NCI-H1092 (cell line): ENCODE results near the gene TSPAN3.

ENCODE experiments used
- DNase-seq: peaks from one replicate; lab custom pipeline; 2025; lab: John Stamatoyannopoulos, UW

Gene TSPAN3

DNA sequence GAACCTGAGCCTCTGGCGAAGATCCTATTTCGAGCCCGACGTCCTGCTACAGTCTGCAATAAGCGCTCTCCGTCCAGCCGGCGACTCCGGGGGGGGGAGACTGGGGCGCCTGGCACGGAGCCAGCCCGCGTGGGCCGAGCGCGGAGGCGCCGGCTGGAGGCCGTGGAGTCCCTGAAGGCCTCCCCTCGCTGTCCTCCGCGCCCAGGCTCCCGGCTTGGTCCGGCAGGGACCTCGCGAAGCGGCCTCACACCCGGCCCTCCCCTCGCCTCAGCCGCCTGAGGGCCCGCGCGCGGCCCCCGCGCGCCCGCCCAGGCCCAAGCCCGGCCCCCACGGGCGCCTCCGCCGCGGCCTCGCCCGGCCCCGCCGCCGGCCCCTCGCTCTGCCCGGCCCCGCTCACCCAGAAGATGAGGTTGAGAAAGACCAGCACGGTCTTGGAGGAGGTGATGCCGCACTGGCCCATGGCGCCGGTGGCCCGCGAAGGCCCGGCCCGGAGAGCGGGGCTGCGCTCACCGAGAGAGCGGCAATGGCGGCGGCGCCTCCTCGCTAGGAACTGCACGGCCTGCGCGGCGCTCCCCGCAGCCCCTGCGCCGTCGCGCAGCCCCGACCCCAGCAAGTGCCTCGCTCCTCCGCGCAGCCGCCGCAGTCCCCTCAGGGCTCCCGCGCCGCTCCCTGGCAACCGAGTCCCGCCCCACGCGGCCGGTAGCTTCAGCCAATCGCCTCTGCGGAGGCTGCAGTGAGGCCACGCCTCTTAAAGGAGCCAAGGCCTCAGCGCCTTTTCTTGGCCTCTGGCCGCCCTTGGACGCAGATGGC is at the start of gene TSPAN3:
Gene TSPAN3 (minus strand): TSS at position 615 of the 810 bp plus-strand sequence. CDS start 155 bp downstream, at position 460.
- DNase-seq: peak; percentile 85

DNA sequence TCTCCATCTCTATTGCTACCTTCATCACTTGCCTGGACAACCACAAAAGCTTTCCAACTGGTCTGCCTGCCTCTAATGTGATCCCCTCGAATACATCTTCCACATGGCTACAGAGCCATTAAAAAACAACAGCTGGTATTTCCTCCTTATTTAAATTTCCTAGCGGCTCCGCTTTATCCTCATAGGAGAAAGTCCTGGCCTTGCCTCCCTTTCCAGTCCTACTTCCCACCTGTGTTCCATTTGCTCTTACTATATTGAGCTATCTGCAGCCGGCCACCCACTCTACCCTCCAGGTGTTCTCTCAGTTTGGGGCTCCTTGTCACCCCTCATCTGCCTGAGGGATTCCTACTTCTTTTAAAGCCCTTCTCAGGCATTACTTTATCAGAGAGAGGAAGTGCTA is 49.7 kb upstream of the TSPAN3 start:
- no peak for DNase-seq

DNA sequence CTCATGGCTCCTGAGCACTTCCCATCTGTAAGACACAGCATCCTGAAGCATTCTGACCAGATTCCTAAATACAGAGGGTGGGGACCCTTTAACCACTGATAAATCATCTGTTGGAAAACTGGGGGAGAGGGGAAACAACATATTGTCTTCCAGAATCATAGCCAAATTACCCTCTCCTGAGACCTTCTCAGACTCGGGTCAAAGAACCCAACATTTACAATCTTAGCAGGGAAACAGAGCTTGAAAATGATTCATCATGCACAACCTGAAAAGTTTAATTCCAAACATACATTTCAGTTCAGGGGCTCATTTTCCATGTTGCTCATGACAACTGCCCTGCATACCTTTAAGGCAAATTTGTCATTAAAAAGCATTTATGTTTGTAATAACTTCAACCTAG is 48.5 kb upstream of the TSPAN3 start:
- DNase-seq: no peak

DNA sequence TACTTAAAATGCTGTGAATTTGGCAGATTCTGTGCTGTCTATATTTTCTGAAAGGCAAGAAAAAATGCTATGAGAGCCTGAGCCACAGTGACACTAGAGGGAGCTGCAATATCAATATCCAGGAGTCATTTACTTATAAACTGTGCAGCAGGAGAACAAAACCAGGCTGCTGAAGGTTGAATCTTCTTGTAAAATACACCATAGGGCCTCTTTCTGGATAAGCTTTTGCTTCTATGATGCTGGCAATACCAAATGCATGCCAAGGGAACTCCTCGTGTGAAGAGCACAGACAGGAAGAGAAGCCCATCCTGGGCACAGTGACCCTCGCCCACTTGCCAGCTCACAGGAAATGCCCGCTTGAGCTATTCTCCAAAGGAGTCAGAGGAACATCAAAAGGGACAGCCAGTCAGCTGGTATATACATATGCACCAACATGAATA is 48.0 kb upstream of the TSPAN3 start:
- no peak for DNase-seq

DNA sequence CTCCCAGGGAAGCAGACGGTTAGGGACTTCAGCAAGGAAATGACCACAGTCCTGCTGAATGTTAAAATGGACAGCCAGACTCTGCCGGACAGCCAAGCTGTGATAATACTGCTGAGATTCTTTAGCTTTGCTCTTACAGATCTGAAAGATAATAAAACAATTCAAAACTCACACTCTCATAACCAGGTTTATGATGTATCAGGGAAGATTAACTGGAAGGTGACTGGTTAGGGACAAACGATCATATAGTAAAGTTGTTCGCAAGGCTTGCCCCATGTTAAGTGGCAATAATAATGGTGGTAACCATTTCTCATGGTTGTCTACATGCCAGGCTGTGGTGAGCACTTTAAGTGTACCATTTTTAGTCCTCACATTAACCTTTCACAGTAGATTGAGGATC is 44.3 kb upstream of the TSPAN3 start:
- no peak for DNase-seq

DNA sequence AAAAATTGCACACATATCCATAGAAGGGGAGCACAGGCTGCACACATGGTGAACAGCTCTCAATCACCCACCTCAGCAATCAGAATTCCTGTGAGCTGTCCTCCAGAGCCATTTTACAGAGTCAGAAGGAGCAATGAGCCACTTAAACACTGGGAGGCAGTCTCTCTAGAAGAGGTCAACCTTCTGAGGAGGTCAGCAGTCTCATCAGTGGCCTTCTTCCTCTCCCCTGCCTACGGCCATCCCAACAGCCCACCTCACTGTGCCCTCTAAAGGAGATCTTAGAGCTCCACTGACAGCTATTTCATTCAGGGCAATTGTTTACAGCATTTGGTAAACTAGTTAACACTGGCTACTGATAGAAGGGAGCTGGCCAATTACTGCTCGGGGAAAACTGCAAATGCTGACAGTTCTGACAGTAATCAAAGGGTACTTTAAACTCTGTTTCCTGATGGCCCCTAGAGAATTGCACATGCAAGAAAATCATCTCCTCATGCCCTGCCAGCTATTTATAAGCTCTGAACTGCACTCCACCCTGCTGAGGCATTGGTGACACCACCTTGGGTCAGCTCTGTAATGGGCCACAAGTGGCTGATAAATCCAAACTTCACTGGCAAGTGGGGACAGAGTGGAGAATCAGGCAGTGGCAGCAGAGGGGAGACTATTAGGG is 42.1 kb upstream of the TSPAN3 start:
- no peak for DNase-seq

DNA sequence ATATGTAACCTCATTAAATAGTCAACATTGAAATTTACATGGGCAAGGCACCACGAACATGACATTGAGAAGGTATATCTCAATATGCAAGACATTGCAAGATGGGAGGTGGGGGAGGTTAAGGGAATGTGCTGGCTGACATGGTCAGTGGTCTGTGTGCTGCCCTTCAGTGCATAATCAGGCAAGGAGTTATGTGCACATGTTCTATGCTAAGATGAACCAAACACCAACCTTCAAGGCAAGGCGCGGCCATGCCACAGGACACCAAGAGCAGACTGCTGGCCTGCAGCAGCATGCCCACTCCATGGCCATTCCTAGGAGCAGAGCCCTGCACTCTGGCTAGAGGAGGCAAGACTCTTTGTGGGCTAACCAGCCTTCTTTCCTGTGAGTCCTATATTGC is 40.9 kb upstream of the TSPAN3 start:
- no peak for DNase-seq

DNA sequence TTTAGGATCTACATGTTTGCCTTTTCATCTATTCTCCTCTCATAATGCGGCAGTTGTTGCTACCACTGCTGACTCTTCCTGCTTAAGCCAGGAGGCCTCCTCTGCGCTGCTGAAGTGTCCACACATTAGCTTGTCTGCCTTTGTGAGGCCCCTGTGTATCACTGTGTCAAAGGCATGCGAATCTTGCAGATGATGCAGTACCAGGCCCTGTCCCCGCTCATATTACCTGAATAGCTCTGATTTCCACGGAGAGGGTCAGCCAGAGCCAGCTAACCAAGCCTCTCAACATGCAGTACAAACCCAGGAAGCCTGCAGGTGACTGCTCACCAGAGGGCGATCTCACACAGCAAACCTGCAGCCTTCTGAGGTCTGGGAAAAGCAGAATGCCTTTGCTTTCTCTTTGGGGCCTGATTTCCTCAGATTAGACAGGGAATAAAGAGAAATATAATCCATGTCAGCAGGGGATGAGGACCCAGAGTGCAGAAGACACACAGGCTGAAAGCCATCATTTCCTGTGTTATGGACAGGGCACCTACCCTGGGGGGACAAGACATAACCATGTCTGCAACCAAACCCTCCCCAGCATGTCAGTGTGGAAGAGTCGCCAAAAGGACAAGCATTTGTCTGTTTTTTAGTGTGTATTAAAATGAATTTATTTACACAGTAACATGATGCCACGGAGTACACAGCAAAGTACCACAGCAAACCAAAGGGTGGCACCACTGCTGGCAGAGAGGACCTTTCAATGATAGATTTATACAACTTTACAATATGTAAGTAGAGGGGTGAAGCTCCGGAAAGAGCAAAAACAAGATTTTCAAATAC is 36.8 kb upstream of the TSPAN3 start:
- DNase-seq: peak; percentile 10

DNA sequence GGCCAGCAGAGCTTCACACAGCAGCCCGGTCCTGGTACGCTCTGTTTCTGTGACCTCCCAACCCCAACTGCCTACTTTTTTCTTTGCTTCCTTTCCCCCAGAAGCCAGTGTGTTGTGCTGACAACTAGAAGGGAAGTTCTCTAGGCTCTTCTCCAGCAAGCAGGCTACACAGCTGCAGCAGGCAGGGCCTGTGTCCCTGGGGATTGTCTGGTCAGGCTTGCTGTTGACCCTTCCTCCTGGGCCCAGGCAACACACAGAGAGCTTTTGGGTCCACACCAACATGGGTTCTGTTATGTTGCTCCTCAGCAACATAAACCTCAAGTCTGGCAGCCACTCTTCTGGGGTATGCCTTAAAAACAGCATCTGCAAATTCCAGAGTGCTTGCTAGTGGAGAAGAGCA is 36.2 kb upstream of the TSPAN3 start:
- no peak for DNase-seq

DNA sequence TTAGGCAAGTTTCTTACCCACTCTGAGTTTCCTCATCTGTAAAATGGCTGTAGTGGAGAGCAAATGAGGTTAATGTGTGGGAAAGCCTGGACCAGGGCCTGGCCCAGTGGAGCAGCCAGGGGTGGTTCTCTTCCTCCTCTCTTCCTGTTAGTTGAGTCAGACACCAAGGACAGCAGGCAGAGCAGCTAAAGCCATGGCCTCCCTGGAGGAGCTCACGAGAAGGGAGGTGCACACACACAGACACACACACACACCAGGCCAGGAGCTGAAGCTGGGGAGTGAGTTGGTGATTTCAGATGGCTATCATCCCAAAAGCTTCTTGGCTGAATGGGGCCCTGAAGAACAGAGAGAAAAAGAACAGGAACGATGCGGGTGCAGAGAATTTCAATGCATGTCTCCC is 33.2 kb upstream of the TSPAN3 start:
- DNase-seq: no peak

DNA sequence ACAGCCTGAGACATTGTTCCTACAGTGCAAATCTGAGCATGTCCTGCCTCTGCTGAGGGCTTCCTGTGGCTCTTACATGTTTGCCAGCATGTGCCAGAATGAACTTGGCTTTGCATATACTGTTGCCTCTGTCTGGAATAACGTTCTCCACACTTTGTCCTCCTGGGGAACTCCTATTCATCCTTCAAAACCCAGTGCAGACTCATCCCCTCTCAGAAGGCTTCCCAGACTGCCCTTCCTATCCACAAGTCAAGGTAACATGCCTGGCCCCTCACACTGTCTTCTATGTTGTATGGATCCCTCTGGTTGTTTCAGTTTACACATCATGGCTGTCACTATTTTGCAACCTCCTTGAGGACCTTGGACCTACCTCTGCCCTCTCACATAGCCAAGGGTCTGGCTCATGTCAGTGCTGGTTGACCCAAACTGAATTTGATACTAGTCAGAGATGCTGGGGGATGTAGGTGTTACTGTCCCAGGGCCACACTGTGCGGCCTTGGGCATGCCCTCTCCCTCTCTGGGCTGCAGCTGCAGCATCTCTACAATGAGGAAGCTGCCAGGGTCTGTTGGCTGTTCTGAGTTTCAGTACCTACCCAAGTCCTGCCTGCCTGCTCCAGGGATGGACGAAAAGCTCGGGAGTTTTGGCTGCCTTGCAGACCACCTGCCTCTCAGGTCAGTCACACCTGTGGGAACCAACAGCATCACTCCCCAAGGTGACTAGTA is 29.0 kb upstream of the TSPAN3 start:
- DNase-seq: no peak

DNA sequence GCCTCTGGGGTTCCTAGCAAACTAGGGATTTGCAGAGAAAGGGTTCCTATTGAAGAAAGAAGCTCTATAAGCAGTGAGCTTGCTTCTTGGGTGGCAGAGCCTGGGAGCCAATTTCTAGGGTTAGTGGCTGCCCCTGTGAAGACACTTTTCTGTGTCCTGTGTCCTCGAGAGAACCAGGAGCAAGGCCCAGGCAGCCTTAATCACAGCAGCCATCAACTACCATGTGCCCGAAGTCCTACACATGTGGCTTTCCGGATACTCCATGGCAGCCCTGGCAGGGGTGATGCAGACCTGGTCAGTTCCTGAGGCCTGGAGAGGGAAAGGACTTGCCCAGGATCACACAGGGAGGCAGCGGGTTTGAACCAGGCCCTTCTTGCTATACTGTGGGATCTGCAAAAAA is 27.7 kb upstream of the TSPAN3 start:
- no peak for DNase-seq

DNA sequence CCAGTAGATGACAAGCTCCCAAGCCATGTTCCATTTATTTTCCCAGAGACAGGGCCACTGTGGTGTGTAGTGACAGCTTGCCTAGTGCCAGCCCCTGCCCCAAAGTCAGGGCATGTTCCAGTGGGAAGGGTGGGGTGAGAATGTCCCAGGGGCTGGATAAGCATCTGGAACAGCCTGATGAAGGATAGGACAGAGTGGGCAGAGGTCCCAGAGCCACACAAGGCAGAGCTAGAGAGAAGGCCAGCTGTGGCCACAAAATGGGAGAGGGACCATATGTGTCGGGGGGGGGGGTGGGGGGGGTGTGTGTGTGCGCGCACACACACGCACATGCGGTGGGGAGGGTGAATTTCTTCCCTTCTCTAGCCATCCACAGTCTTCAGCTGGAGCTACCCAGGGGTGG is 27.0 kb upstream of the TSPAN3 start:
- DNase-seq: no peak

DNA sequence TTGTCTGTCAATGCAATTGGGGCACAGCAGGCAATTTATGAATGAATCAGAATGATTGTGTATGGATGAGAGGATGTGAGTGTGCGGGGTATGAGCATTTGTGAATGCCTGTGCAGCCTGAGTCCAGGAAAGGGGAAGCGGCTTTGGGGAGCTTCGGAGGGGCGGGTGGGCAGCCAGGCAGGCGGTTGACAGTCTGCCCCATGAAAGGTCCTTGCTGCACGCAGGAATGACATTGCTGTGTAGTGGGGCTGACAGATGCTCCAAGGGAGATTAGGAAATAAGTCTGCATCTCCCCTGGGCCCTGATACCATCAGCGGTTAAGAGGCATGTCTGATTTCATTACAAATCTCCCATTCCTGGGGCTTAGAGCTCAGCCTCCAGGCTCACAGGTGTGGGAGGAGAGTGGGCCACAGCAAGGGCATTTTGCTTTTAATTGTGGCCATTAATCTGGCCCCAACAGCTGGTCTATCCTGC is 26.4 kb upstream of the TSPAN3 start:
- DNase-seq: no peak

DNA sequence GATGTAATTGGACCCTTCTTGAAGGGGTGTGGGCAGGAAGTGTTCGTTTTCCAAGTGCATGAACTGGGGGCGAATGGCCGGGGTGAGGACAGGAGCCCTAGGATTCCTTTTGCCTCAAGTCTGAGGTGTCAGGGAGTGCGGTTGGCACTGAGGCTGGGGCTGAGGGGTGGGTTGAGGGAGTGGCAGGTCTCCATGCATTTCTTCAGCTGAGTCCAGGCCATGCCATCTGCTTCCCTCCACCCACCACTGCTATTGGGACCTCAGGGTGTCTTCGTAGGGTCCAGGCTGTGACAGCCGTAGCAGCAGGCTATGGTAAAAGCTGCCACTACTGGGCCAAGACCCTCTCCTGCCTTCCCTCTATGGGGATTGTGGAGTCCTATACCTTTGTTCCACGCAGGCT is 25.6 kb upstream of the TSPAN3 start:
- no peak for DNase-seq

DNA sequence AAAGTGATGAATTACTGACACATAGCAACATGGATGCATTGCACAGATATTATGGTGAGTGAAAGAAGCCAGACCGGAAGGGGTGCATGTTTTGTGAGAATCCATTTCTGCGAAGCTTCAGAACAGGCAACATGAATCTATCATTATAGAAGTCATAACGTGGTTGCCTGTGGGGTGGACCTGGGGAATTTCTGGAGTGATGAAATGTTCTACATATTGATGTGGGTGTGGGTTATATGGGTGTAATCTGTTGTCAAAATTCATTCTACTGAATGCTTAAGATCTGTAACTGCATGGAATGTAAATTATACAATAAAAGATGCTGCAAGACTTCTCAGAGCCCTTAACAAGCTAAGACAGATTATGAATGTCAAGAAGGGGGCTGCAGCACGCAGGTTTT is 25.2 kb upstream of the TSPAN3 start:
- no peak for DNase-seq

DNA sequence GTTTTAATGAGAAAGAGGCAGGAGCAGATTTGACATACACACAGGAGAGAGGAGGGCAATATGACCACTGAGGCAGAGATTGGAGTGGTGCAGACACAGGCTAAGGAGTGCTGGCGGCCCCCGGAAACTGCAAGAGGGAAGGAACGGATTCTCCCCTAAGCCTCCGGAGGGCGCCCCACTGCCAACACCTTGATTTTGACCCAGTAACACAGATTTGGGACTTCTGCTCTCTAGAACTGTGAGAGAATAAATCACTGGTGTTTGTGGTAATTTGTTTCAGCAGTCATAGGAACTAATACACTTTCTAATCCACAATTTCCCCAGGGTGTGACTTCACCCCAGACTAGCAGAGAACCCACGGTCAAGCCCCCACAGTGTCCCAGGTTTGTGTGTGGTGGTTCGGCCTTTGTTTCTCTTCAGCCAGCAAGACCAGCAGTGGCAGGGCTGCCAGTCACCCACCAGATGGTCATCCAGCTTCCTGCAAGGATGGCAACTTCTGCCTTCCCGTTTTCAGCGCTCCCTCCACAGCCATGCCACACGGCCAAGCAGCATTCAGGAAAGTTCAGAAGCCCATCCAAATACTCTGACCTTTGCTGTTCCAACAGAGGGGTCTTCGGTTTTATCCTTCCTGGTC is 23.6 kb upstream of the TSPAN3 start:
- DNase-seq: no peak

DNA sequence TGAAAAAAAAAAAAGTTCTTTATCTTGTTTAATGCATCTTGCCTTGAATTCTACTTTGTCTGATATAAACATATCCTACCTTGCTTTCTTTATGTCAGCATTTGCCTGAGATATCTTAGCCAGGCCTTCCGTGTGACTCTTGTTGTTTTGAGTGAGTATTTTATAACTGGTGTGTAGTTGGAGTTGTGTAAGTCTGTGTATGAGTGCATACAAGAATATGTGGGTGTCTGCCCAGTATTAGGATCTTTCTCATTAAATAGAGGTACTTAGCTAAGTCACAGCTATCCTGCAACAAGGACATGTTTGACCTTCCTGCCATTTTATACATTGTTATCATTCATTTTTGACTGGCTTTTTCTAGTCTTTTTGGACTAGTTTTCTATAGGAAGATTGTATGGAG is 22.5 kb upstream of the TSPAN3 start:
- no peak for DNase-seq

DNA sequence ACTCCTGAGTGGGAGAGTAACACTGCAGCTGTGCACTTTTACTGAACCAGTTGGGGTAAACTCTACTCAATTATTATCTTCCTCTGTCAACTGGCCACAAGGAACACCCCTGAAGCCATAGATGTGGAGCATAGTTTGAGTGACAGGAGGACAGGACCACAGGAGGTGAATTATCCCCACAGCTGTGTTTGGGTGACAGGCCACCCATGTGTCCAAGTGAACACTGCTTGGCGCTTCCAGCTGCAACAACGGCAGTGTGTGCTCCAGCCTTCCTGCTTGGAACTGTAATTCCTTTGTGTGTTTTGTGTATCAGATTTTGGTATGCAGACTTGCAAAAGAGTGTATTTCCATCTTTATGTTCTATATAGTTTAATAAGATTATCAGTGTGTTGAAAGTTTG is 20.2 kb upstream of the TSPAN3 start:
- DNase-seq: no peak

DNA sequence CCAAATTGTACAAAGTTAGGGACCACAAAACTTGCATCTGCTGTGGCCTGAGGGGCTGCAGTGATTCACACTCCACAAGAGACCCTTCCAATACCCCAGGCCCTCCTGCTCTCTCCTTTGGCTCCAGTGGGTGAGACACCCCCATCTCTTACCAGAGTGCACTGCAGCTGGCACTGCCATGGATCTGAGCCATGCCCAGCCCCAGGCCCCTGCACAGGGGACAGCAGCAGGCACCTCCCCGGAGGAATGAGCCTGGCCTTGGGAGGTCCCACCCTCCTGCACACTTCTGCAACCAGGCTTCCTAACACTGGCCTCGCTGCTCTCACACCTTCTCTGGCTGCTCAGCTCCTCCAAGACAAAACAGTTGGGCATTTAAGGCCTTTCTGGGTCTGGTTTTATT is 16.3 kb upstream of the TSPAN3 start:
- DNase-seq: no peak

DNA sequence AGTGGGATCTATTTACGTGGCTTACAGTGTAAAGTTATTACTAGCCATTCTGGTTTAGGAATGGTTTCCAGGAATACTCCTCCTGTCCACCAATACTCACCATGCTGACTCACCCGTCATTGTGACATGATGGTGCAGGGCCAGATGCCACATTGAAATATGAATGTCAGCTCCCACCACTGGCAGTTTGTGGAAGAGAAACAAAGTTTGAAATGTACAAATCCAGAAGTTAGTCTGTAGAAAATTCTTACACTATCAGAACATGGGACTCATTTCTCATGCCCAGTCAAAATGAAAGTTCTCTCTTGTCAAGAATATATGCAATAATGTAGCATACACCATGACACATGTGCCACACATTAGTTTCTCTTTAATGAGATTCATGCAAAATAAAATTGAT is 14.4 kb upstream of the TSPAN3 start:
- DNase-seq: no peak

DNA sequence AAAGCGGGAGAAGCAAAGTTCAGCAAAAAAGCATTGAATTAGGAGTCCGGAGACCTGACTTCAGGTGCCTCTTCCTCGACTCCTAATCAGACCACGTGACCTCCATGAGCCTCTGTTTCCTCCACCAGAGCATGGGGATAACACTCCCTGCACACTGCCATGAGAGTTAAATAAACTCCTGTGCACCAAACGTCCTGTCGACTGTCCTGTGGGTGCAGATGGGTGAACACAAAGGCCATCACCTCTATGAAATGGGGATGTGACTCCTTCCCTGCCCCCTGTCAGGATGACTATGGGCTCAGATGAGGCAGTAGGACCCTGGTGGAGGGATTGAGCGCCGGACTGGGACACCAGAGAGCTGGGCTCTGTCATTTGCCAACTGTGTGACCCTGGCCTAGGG is 13.5 kb upstream of the TSPAN3 start:
- DNase-seq: no peak
